ENCODE results near the gene HS3ST5.
"Not testable (repeated sequence)": the region's sequence is repeated elsewhere in the genome, so short reads cannot be mapped to it uniquely, and the experiment has no call there.

Gene HS3ST5

GRCh38 chr6:114044566-114044965 is 298.3 kb downstream of the HS3ST5 start:
- DNase-seq (ENCODE audit: low read depth), result not testable (repeated sequence)

GRCh38 chr6:114042267-114043016 is 300.4 kb downstream of the HS3ST5 start:
- no peak for DNase-seq (ENCODE audit: low read depth)

GRCh38 chr6:114040871-114041270 is 302.0 kb downstream of the HS3ST5 start:
- no peak for DNase-seq (ENCODE audit: low read depth)

DNA sequence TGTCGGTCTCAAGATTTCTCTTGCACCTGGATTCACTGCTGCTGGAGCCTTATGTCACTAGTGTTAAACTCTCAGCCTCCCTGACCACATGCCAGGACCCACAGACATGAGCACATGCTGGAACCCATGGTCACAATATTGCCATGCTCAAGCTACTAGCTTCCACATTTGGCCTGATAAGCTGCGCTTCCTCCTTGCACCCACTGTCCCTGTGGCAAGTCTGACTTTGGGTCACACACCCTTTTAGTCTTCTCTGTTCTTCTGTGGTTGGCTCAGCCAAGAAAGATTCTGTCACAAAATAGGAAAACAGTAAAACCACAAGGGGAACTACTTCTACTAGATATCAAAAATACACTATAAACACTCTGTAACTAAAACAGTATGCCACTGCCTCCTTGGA is 303.0 kb downstream of the HS3ST5 start:
- no peak for DNase-seq (ENCODE audit: low read depth)

DNA sequence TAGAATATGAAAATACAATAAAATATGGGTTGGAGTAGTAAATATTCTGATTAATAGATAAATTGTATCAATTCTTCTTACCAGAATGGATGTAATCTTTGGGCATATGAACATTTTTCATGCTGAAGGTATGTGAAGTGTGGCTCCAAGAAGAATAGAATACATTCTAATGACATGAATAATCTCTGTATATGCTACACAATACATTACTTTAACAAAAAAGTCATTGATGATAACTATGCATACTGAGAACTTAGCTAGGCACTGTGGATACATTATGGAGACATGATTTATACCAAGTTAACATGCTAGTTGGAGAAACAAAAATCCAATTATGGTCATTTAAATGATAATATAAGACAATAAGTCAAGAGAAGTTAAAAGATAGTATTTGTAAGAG is 309.2 kb downstream of the HS3ST5 start:
- DNase-seq (ENCODE audit: low read depth), result no peak

DNA sequence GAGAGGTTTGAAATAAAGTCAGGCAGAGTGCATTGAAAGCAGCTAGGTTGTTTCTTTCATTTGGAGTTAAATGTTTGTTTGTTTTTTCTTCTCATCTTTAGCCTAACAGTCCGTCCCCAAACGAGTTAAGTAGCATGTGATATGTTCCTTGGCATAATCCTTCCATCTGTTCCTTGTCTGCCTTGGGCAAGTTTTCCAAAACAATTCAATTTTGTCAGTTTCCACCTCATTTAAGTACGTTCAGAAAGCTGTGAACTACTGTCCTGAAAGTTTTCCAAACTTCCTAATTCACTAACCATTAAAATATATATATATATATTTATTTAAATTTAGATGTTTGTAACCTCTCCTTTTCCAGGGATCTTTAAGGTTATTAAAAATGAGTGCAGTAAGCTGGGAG is 310.1 kb downstream of the HS3ST5 start:
- no peak for DNase-seq (ENCODE audit: low read depth)

DNA sequence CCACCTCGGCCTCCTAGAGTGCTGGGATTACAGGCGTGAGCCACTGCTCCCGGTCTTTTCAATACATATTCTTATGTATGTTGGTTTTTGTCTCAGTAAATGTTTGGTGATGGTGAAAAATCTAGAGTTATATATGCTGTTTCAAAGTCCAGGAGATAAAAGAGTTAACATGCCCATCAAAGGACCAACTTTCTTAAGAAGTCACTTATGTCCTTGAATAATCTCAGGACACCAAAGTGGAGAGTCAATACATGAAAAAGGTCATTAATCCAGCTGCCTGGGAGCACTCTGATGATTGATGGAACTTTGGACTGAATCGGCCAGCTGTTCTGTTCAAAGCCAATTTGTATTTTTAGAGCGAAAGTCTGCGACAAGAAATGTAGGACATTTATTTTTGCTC is 312.1 kb downstream of the HS3ST5 start:
- no peak for DNase-seq (ENCODE audit: low read depth)

GRCh38 chr6:114024746-114025145 is 318.1 kb downstream of the HS3ST5 start:
- DNase-seq (ENCODE audit: low read depth), result no peak

DNA sequence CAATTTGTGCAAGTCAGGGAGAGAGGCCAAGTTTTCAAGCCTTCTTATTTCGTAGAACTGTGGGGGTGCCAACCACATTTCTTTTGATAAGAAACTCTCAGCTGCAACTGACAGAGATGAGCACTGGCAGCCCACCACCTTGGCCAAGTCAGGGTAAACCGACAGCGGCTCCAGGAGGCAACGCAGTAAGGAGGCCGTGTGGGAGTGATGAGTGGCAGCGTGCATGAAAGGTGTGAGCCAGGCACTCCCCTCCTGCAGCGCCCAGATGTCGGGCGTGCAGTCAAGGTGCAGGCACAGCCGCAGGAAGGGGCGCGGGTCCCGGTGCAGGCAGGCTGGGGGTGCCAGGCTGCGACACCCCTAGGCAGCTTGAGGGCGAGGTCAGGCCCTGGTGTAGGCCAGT is 322.6 kb downstream of the HS3ST5 start:
- DNase-seq (ENCODE audit: low read depth), result no peak

GRCh38 chr6:114017146-114017545 is 325.7 kb downstream of the HS3ST5 start:
- DNase-seq (ENCODE audit: low read depth), result not testable (repeated sequence)

DNA sequence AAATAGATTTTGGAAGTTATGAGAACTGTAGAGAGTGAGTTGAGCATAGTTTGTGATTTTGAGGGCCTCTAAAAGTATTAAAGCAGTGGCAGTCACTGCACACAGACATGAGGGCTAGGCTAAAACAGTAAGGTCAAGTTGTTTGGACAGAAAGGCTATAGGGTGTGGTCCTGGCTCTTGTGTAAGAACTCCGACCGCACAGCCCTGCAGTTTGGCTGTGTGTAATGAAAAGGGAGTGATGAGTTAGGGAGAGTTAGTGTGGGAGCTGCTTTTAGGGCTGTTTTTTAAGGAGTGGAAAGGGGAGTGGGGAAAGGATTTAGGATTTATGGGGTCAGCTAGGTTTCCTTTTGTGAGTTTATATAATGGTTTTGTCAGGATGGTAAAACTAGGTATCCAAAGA is 328.7 kb downstream of the HS3ST5 start:
- DNase-seq (ENCODE audit: low read depth), result not testable (repeated sequence)

GRCh38 chr6:114011486-114011885 is 331.3 kb downstream of the HS3ST5 start:
- not testable (repeated sequence) for DNase-seq (ENCODE audit: low read depth)

DNA sequence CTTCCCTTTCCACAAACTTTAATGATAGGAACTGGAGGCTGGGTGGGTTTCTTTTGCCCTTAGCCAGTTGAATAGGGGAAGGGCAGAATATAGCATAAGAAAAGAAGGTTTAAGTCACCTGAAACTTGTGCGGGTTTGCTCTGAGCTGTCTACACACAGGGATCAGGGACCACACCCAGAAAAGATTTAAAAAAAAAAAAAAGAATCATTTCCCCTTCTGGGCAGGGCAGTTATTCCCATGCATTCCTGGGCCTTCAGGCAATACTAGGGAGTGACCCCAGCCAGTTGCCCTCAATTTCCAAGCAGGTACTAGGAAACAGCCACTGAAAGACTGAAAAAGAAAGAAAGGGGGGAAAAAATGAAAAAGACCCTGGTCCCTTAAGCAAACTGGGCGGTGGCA is 332.3 kb downstream of the HS3ST5 start:
- DNase-seq (ENCODE audit: low read depth), result no peak

DNA sequence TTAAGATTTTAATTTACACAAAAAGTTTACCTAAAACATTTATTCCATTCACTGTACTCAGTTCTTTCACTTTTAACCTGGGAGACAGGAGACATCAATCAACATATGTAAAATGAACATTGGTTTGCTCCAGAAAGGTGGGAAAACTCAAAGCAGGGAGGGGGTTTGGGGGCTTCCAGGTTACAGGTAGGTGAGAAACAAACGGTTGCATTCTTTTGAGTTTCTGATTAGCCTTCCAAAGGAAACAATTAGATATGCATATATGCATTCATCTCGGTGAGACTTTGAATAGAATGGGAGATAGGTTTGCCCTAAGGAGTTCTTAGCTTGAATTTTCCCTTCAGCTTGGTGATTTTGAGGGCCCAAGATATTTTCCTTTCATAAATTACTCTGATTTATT is 333.6 kb downstream of the HS3ST5 start:
- DNase-seq (ENCODE audit: low read depth), result no peak

DNA sequence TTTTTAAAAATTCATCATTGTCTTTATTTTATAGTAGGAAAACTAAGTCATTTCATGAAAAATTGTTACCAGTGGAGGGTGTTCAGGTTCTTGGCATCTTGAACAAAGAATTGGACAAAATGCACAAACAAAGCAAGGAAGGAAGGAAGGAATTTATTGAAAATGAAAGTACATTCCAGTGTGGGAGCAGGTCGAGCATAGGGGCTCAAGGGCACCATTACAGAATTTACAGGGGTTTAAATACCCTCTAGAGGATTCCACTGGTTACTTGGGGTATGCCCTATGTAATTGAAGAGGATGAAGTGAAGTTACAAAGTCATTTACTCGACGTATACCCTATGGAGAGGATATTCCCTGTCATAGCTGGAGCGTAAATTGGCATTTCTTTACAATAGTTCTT is 334.5 kb downstream of the HS3ST5 start:
- DNase-seq (ENCODE audit: low read depth), result no peak

- DNase-seq (ENCODE audit: low read depth), result peak; percentile 3
These were observed 335.3 kb downstream of the HS3ST5 start for GRCh38 chr6:114007516-114007915.
